Skin of body (tissue), 2 donors: ENCODE data around the gene KIF6. TPM values are rescaled to one million over a fixed set of nuclear protein-coding genes. Genes with fewer than 3 reads are reported as not detected.

Experiments used
- DNase-seq: peaks from one replicate; lab custom pipeline; 2025; lab: John Stamatoyannopoulos, UW
- total RNA-seq: library from RNA; depleted of rRNA; stranded (reverse); fragments of >200 nt; gene quantifications from one replicate; pipeline ENCODE4 v1.2.3, GENCODE V29; 2014

KIF6 gene
- total RNA-seq, 1 donor from 2014 or later, result 0.79 TPM

DNA sequence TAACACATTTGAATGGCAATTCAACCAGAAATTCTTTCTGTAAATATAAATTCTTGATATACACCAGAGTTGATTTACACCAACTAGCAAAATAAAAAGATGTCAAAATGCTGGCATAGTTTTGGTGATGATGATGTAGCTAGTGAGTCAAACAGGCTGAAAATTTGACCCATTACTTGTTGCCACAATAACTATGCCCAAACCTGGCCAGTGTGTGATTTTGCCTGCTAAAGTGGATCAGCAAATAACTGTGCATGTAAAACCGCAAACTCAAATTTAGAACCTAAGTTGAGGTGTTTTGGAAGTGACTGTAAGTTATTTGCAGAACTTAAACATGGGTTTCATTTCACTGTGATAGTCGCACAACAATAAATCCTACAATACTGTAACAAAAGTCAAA is 125.9 kb downstream of the KIF6 start:
- DNase-seq, result no peak

DNA sequence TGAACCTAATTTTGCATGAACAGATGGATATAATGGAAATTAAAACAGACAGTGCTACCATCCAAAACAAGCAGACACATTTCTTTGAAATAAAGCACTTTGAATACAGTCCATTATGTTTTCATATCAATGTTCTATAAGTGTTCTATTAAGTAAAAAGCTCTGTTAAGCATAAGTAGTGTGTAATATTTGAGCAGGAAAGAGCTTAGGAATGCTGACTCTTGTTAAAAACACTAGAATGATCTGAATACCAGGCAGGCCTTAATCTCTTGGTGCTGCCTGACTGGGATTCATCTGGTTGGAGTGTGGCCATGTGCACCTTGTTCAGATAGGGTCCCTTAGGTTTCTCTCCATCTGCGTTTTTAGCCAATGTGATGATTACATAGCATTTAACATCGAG is 130.9 kb downstream of the KIF6 start:
- no peak for DNase-seq

DNA sequence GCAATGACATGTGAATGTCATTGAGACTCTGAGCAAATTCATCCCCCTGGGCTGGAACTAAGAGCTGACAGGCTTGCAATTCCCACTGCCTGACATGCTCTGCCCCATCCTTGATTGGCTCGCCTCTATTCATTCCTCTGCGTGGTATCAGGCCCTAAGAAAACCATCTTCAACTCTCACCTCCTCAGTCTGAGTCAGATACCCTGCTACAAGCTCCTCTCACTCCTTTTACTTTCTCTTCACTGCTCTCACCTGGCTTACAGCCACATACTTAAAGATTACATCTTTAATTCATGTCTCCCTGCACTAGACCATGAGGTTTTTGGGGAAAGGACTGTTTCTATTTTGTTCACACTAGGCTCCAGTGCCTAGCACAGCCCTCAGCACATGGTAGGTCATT is 131.6 kb downstream of the KIF6 start:
- no peak for DNase-seq

DNA sequence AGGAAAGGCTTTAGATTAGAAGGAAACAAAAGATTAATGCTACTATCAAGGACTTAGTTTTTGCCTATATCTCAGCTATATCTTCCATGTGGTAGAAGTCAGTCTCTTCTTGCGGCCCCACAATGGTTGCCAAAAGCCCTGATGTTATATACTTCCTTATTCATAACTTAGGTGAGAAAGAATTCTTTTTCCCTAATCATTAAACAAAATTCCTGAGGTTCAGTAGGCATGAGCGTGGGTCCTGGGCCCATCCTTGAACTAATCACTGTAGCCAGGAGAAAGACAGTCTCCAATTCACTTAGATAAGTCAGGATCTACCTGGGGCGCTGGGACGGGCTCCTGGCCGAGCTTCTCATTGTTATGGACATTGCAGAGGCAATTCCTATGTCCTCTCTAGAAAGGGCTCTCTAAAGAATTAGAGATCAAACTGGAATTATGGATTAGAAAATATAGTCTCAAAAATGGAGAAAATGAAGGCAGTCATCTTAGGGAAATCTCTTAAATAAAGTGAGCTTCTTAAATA is 134.3 kb downstream of the KIF6 start:
- no peak for DNase-seq

DNA sequence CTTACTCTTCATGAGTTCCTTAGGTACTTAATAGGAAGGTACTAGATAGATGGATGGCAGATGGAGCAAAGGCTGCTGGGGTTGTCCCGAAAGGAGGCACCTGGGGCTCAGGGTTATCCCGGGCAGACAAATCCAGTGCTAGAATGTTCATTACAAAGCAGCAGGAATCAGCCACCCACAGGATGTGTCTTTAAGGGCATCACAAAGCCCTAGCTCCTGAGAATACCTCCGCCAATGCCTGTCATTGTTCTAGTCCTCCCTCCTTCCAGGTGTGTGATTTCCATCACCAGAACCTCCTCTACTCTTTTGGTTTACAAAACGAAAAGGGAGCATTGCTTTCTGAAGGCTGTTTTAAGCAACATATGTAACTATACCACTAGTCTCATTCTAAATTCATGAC is 138.1 kb downstream of the KIF6 start:
- DNase-seq, result no peak

DNA sequence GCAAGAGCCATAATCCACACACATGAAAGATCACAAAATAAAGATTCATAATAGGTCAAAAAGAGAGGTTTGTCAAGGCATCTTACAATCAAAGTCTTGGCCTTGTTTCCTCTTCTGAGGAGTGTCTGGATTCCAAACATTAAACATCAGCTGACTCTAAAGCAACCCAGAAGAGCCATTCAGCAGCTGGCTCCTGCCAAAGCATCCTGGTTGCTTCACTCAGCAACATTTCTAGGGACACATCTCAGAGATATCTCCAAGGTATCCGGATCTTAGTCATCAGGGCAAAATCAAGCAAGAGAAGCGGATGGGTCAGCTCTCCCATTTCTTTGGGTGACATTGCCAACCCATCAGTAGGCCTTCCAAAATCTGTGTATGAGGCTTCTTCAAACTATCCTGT is 139.6 kb downstream of the KIF6 start:
- no peak for DNase-seq

DNA sequence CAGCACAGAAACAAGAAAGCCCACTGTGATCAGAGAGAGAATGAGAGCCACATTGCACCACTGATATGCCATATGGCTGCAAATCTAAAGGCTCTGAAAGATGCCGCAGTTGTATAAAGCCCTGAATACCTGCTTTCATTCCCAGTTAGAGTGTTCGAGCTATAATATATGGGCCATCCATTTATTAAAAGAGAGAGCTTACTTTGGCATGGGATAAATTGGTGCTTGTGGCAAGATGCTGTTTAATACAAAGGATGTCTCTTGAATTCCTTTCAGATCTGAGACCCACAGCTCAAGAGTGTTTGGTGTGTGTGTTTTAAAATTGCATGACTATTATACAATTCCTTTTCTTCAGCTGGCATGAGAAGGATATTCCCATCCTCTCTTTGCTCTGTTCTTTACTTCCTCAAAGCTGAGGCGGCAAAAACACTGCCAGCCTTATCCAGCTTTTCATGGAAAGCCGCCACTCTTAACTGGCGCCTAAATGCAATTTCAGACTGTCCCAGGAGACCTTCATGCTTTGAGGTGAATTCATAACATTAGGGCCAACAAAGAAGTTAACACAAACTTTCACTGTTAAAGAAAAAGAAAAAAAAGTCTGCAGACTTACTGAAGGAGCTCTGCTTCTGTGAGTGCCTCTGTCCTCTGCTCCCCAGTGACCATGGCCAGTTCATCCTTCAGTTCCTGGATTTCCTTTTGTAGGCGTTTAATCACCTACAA is 147.6 kb downstream of the KIF6 start:
- DNase-seq, result no peak

DNA sequence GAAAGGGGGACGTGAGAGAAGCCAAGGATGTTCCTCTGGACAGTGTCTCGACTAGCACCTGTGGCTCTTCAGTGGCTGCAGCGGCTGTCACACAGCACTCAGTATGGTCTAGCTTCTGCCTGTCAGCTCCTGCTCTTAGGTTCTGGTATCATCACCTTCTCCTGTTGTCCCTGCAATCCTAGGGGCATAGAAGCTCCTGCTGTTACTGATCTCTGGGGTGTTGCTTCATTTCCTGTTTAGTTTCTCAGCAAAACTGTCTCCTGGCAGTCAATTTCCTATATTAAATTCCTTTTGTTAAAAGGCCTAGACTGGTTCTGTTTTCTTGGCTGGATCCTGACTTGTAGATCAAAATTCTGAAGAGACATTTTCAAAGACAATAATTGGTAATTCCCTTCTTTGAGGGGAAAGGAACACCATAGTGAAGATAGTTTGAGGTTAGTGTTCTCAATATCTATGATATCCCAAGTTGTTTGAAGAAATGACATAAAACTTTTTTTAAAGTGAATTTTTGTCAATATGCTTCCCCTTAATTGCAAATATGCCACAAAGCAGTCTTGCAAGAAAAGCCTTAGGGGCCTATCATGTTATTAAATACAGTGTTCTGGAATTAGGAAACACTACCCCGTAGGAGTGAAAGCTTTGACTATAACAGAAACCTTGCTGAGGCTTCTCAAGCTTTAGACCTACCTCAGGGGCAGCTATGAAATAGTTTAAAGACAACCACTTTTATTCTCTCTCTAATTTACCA is 148.5 kb downstream of the KIF6 start:
- no peak for DNase-seq

DNA sequence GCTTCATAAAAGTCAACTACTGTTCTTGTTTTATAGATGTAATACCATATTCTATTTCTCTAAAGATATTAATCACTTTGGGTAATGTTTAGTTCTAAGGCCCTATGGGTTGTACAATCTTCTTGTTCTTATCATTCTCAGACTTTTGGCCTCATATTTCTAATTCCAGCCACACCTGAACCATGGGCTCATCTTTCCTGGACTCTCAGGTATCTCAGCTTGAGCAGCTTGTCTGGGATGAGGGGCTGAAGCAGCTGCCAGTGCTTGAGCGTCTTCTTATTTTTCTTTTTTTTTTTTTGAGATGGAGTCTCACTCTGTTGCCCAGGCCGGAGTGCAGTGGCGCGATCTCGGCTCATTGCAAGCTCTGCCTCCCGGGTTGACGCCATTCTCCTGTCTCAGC is 150.2 kb downstream of the KIF6 start:
- no peak for DNase-seq

DNA sequence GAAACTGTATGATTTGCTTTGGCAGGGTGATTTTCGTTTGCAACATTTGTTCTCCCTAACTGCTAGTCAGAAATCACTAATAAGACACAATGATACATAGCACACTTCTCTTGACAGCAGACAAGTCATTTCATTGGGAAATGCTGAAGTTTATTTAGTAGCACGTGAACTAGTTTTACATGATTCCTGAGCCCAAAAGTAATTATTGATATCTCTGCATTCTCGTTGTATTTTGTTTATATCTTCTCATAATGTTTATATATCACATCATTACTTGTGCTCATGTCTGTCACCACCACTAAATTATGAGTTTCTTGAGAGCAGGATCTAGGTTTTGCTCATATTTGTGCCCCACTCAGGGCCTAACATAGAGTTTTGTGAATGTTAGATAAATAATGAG is 151.7 kb downstream of the KIF6 start:
- DNase-seq, result no peak

DNA sequence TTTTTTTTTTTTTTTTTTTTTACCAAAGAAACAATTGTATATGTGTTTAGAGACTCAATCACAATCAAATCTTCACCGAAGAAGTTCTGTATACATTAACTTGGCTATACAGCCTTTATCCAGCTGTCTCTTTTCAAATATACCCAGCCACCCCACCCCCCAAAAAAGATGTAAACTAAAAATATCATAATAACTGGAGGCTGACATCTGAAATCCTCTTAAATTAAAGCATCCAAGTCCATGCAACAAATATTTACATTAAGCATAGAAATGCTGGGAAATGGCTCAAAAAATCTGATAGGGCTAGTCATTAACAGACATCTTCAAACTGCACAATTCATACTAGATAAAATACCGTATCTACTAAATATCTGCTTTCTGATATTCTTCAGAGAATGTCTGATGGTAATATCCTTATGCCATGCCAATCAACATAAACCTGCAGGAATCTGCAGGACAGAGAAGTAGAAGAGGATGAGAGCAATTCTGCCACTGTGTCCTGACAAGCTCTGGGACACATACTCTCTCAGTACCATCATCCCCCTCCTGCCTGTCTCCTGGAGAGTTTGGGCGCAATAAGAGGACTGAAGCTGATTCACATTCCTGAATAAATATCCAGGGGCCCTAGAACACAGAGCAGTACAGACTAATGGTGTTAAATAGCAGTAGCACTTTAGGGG is 152.4 kb downstream of the KIF6 start:
- DNase-seq, result no peak

DNA sequence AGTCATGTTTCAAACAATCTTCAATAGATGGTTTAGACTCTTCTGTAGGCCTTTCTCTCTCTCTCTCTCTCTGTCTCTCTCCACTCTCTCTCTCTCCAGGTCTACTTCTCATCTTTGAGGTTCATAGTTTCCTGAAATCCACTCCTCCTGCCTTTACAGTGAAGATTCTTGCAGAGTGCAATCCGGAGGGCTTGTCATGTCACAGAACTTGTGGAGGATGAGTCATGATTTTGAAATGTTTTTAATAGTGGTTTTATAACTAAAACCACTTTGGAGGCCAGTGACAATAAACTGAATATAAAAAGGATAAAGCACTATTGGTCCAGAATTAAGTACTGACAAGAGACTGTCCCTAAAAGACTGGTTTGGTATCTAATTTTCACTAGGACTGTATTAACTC is 156.3 kb downstream of the KIF6 start:
- DNase-seq, result no peak

DNA sequence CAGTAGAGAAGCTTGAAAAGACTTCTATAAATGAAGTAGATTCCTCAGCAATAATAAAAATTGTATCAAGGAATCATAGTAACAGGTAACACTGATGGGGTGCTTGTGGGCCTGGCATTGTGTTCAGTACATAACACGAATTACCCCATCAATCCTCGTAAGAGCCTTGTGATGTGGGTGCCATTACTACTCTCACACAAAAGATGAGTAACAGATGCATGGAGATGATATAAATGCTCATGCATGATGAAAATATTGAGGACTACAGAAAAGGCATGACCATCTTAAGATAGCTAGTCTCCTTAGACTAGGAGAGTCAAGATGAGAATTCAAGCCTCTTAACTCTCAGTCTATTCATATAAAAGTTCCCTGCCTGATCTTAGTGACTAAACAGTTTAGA is 158.1 kb downstream of the KIF6 start:
- DNase-seq, result no peak

DNA sequence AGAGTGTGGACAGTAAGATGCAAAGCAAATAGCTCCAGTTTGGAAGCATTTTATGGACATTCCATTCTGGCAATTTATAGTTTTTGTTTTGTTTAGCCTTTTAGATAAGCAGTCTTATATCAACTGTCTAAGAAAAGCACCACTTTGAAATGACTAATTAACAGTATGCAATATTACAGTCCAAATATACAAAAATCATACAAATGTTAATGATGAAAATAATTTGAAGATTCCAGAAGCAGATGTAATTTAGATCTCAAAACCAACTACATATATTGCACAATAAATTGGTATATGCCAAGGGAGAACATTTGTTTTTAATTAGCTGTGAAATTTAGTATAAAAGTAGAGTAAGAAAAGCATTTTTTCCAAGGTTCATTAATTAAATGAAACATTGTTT is 158.8 kb downstream of the KIF6 start:
- no peak for DNase-seq

DNA sequence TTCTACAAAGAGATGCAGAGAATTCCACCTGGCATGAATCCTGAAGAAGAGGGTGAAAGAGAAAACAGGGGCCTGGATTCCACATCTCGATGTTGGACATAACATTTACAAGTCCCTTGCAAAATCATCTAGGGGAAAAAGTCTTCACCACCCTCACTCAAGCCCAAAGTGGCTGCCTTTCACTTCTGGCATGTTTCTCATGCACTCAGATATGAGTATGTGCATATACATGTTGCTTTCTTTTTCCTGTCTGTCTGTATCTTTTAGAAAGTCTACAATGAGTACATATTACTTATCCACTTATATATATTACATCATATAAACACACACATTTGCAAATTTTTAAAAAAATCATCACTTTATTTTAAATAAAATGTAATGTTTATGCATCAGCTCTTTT is 159.3 kb downstream of the KIF6 start:
- DNase-seq, result no peak

DNA sequence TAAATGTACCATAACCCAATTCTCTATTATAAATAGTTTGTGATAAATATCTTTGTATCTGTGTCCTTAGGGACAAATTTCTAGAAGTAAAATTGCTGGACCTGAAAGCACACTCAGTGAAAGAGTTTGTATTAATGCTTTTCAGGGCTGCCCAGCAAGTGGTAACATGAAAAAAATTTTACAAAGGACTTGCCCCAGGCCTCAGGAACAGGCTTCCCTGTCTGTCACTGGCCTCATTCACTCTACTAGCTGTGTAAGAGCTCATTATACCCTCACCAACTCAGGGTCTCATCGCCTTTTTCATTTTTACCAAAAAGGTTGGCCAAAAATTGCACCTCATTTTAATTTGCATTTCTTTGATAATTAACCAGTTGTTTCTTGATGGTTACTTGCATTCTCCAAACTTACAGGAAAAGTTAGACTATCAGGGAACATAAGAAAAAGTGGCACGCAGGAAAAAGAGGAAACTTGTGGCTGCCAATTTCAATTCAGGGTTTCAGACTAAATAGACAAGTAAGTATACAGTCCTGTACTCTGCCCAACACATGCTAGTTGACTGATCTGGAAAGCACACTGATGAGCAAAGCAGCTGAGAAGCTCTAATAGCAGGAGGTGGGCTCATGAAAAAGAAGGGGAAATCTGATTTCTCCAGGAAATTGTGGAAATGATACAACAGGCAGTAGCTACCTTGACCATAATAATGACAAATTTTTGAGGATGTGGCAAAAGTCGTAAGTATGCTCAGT is 161.5 kb downstream of the KIF6 start:
- no peak for DNase-seq

DNA sequence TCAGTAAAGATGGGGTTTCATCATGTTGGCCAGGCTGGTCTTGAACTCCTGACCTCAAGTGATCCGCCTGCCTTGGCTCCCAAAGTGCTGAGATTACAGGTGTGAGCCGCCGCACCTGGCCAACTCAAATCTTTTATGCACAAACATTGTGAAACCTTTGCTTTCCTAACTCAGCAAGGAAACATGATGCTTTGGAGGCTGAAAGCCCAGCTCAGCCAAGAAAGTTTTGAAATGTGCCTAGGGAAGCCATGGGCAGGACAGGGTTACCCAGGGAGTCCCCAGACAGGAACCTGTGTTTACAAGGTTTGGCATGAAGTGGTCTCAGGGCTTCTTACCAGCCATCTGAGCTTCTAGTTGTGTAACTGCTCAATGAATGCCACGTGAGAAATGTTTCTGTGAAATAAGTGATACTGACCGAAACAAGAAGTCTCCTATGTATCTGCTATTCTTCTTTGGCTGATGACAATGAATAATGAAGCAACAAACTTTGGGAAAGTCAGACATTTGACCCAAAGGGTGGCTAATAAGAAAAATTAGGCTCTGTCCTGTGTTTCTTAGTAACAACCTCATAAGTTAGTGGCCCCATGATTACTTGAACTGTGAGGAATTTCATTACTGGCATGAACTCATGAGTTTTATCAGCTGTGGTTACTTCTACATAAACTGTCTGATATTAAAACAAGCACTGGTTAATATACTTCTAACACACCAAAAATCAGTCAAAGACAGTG is 163.5 kb downstream of the KIF6 start:
- DNase-seq, result no peak

DNA sequence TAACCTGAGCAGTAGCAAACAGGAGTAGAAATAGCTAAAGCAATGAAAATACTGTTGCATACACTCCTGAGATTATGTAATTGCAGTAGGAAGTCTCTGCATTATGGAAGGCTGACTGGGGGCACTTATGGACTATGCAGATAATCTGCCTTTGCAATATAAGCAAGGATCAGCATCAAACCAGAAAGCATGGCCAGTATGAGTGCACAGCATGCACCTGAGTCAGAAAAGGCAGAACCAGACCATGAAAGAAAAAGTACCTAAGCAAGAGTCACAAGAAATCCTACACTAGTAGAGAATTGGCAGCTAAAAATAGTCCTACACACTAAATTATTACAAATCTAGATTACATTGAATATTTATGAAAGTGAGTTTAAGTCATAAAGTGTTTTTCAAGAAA is 164.3 kb downstream of the KIF6 start:
- no peak for DNase-seq

DNA sequence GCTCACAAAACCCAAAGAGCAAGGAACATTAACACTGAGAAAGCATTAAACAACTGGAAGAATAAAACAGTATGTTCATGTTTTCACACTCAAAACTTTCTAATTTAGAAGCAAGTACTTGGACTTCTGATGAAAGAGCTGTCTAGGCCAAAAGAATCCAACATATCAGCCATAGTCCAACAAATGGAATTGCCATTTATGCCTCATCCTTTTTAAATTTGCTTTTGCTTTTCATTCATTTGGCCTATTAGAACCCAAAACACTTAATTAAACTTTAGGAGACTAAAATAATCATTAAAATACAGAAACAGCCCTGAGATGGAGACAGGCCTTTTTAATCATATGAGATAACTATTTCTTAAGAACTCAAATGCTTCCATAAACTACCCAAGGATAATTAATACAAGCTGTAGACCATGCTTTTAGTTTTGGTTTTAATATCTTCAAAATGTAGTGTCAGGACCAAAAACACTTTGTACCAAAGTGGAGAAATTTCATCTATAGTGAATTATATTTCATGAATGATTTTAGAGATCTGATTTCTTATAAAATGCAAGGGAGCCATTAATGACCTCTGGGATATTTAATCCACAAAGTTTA is 166.5 kb downstream of the KIF6 start:
- peak; percentile 34 for DNase-seq

DNA sequence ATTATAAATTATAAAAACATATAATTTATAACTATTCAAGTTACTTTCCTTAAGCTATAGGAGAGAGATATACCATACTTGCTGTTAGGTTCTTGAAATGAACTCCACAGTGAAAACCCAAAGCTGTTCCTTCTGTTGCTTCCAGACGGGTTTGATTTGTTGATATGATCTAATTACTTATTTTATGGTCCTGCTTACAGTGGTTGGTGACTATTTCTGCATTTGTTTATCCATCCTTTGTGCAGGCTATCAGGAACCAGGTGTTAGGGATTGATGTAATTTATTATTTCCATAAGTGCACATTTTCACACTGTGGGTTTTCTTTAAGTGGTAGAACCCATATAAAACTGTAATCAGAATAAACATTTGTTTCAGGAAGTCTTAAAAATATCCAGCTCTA is 167.1 kb downstream of the KIF6 start:
- no peak for DNase-seq

DNA sequence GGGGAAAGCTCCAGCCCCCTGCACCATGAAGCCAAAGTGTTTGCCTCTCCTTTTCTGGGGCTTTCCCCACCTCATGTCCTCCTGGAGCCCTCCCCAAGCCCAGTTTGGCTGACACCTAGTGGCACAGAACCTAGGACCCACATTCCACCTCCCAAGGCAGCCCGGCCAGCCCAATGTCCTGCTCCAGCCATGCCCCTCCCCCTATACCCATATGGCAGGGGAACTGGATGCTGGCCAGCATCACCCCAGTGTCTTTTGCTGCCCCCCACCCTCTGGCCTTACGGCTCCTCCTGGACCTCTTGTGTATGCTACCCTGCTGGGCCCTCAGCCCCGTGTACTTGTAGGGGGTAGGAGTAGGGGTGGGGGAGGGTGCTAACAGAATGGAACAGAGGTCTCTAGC is 170.1 kb downstream of the KIF6 start:
- no peak for DNase-seq
